LoVo (cell line): ENCODE results near the gene ARHGAP15.

Experiments
- DNase-seq: peaks from one replicate; pipeline ENCODE4 v3.0.0-alpha.2; 2016; ENCODE audit warnings: low spot score

Gene ARHGAP15

GRCh38 chr2:143453981-143454511 is 324.8 kb downstream of the ARHGAP15 start:
- no peak for DNase-seq

DNA sequence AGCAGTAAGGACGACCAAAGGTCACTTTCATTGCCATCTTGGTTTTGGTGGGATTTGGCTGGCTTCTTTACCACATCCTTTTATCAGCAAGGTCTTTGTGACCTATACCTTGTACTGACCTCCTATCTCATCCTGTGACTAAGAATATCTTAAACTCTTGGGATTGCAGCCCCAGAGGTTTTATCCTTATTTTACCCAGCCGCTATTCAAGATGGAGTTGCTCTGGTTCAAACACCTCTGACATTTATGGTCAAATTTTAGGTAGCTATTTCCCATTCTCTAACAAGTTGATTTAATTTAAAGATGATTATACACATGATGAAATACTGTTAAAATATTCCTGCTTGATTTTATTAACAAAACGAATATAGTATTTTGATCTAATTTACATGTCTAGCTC is 326.1 kb downstream of the ARHGAP15 start:
- DNase-seq = no peak

DNA sequence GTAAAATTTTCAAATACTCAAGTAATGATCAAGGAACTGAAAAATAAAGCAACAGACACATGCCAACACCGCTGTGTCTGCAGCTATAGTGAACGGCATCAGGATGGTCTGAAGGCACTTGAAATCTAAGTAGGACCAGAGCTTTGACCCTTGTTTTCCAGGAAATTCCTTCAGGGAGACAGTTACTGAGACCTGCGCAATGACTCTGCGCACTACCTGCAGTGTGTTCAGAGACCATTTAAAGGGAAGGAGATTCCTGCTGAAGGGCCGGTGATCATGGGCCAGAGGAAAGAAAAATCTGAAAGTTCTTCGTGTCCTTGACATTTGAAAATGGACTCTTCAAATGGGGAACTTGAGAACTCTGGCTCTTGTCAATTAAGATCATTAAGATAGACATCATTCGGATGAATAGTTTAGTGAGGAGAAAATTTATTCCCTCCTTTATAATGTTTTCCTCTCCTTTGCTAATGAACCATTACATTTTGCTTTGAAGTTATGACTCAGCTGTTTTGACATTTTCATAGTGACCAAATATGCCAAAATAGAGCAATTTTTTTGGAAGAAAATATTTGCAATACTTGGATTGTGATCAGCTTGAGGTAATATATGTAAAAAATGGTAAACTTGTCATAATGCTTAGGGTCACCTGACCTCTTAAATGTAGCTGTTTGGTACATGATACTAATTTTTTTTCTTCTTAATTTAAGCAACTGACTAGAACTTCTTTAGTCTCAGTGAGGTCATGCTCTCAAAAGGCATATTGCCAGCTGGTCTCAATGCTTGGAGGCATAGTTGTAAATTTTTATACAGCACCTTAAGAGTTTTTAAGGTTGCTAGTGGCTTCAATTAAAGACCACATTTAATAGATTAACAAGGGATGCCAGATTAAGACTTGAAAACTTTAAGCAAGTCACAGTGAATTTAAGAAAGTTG is 329.3 kb downstream of the ARHGAP15 start:
- no peak for DNase-seq

- no peak for DNase-seq
Observed at GRCh38 chr2:143460382-143460781, 331.2 kb downstream of the ARHGAP15 start.

GRCh38 chr2:143463719-143464118 is 334.5 kb downstream of the ARHGAP15 start:
- no peak for DNase-seq

DNA sequence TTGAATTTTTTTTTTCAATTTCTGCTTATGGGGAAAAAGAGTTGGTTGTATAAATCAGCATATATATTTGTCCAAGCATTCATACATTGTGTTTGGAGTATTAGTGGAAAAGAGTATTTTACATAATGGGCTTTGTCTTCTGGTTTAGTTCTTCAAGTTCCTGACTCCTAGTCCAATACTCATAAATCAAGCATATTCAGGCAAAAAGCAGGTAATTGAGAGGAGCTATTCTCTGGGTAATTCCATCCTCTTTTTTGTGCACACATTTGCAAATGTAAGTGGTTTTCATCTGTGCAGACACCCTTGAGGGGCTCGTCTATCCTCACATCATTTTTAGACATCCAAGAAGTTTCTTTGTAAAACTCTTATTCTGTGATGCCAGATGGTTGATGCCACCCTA is 337.2 kb downstream of the ARHGAP15 start:
- no peak for DNase-seq

GRCh38 chr2:143467011-143467410 is 337.8 kb downstream of the ARHGAP15 start:
- DNase-seq = no peak

DNA sequence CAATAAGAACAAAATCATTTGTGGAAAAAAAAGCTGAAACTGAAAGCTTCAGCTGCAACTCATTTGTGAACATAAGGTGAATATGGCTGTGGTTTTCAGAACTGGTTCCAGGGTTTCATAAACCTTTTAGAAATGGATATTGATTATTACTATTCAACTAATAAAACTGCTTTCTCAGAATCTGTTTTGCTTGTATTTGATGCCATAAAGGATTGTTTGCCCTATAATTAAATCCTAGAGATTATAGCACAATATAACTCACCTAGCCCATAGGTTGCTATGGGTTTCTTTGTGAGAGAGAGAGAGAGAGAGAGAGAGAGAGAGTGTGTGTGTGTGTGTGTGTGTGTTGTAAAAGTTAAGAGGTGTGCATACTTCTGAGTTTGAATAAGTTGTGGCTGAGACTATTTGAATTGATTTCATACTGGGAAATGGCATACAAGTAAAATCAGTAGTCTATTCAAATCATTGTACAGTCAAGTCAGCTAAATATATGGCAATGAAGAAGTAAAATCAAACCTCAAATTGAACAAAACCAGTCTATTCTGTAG is 339.2 kb downstream of the ARHGAP15 start:
- no peak for DNase-seq

GRCh38 chr2:143469323-143469722 is 340.1 kb downstream of the ARHGAP15 start:
- no peak for DNase-seq

- no peak for DNase-seq
Observed at GRCh38 chr2:143471550-143471949, 342.3 kb downstream of the ARHGAP15 start.

DNA sequence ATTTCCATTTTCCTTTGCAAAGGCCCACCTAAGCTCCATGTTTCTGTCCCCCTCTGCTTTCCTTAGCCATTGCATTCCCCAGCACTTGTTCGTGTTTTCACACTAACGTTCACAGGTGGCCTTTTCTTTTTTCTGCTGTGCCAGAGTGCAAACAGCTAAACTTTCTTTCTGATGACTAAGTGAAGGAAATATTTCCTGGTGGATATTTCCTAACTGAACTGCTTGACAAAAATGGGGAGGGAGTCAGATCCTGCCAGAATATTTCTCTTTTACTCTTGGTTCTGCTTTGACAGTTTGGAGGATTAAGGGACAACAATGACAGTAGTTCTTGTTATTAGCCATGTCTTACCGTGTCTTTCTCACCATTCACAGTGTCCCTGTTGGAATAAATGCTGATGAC is 344.0 kb downstream of the ARHGAP15 start:
- no peak for DNase-seq

GRCh38 chr2:143473820-143474219 is 344.6 kb downstream of the ARHGAP15 start:
- no peak for DNase-seq

DNA sequence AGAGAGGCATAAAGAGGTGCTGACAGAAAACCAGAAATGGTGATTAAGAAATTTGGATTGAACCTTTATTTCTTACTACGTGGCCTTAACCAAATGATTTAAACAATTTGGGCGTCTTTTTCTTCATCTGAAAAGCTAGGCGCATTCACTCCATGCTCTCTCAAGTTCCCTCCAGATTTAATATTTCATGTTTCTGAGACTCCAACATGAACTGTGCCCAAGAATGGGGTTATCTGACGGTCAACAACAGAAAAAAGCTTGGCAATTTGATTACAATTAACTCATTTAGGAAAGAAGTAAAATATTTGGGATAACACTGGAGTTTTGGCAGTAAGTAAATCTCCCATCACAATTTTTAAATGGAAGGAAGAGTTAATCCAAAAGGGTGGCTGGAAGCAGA is 345.4 kb downstream of the ARHGAP15 start:
- DNase-seq = no peak

GRCh38 chr2:143475041-143475776 is 346.0 kb downstream of the ARHGAP15 start:
- DNase-seq = no peak

DNA sequence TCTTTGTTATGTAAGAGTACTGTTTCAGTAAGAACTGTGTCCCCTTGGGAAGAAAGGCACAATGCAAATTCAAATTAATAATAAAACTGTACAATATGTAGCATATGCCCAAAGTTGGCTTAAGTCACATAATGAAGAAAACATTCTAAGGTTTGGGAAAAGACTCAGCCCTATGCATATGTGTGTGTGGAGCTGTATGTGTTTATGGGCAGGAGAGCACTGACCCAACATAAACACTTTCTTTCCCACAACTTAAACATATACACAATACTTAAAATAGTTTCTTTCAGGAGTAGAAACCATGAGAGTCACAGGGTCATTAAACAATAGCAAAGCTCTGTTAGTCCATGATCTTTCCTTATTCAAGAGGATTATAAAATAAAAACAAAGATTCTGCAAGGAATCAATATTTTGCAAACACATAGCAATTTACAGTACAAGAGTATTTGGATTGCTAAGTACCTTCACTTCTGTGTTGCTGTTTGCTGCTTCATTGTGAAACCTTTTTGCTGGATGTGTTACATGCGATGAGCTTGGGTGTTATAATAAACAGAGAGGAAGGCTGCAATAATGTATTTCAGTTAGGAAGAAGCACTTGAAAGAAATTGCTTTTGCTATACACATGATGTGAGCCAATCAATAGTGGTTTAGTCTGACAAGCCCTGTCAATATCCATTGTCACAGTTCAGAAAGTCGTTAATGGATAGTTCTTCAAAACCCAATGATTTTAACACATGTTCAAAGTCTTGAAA is 347.3 kb downstream of the ARHGAP15 start:
- DNase-seq = no peak

GRCh38 chr2:143477714-143478443 is 348.7 kb downstream of the ARHGAP15 start:
- DNase-seq = no peak

DNA sequence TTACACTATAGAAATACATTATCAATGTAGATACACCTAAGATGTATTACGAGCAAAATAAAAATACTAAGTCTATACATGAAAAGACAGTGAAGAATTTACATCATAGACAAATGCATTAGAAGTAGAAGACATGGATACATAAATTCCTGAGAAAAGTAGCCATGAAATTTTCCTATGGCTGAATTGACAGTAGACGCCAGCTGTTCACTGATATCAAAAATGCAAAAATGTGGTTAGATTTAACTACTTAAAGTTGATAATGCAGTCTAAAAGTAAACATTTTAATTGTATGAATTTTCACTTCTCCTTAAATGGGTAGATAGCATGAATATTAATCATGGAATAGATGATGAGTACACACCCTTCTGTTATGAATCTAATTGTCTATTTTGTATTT is 350.9 kb downstream of the ARHGAP15 start:
- DNase-seq = no peak

DNA sequence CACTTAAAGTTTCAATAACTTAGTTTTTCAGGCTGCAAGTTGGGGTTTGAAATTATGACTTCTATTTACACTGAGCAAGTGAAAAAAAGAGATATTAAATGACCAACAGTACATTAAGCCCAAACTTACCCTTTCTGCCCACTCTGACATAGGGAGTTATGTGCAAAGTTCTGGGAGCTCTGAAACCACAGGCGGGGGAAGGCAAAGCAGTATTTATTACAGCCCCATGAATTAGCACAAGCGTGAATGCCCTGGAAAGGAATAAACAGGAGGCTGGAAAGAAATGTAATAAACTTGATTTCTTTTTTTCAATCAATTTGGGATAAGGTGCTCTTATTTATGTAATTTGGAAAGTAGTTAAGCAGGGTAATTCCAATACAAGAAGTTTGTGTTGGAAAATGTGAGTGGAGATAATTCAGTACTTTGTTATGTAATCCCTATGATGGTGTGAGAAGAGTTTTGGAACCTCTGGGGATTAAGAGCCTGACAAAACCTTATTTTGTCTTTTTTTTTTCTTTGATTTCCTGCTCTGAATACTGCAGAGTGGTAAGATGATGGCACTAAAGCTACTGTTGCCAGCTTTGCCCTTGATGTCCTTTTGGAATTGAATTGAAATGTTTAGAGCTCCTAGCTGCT is 351.5 kb downstream of the ARHGAP15 start:
- no peak for DNase-seq

DNA sequence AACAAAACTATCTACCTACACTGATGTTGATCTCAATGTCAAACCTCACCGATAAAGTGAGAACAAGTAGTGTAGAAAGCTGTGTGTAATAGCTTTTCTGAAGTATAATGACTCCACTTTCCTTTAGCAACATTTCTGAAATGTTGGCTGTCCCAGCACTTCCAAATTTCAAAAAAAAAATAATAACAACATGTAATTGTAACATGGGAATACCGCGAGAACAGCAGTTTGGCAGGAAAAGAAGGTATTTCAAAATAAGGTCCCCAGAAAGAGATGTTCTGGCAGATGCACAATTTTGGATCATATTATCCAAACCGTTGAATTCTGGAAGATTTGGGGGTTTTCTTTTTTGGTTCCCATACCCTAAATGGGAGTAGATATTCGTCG is 352.0 kb downstream of the ARHGAP15 start:
- no peak for DNase-seq

GRCh38 chr2:143481733-143482132 is 352.5 kb downstream of the ARHGAP15 start:
- DNase-seq = no peak

DNA sequence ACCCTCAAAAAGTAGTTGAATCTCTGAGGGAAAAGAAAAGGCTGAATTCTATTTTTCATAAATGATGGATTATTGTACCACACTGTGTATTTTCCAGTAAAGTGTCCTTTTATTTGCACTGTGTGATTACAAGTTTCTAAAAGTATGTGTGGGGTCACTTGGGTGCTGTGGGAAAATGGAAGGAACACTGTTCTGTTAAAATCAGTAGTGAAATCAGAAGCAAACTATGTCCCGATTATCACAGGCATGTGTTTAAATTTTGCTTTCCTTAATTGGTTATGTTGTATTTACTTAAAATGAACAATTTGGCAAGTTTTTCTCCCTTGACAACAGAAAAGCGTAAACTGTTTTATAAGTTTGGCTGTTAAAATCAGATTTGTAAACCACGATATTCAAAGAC is 353.1 kb downstream of the ARHGAP15 start:
- no peak for DNase-seq
